IPS-20b (cell line): ENCODE results near the gene EFTUD2.

Experiments
- H3K27ac ChIP-seq: one replicate; pipeline ENCODE4 v1.5.1; 2013; ENCODE audit warnings: low read length
- H3K27me3 ChIP-seq: 2 replicates; pipeline ENCODE4 v1.6.1; 2013; ENCODE audit warnings: mild to moderate bottlenecking, low read length, inconsistent platforms; ENCODE audit not compliant: insufficient read depth
- H3K36me3 ChIP-seq: 2 replicates; pipeline ENCODE4 v1.6.1; 2013; ENCODE audit warnings: low read depth, mild to moderate bottlenecking, inconsistent platforms, low read length, moderate library complexity; ENCODE audit not compliant: insufficient read depth
- H3K4me1 ChIP-seq: 2 replicates; pipeline ENCODE4 v1.6.1; 2013; ENCODE audit warnings: mild to moderate bottlenecking, control low read depth, inconsistent platforms, low read length, moderate library complexity; ENCODE audit not compliant: insufficient read depth
- H3K4me3 ChIP-seq: 2 replicates; pipeline ENCODE4 v1.5.1; 2013; ENCODE audit warnings: mild to moderate bottlenecking, low read length, inconsistent platforms
- H3K9ac ChIP-seq: 2 replicates; pipeline ENCODE4 v1.6.1; 2013; ENCODE audit warnings: low read depth, mild to moderate bottlenecking, inconsistent platforms, low read length, moderate library complexity
- H3K9me3 ChIP-seq: 2 replicates; pipeline ENCODE4 v1.6.1; 2013; ENCODE audit warnings: mild to moderate bottlenecking, low read depth, low read length, inconsistent platforms; ENCODE audit not compliant: insufficient read depth

The EFTUD2 gene

GRCh38 chr17:44915862-44916780, 16.9 kb upstream of the EFTUD2 start:
- peaks cover 46% of the 10 kb centered on the region for H3K27me3 ChIP-seq
- no peak overlapping the region for H3K27ac ChIP-seq
- H3K36me3 ChIP-seq, result no peaks in the 10 kb centered on the region
- no peaks in the 10 kb centered on the region for H3K9me3 ChIP-seq
- H3K4me1 ChIP-seq, result peaks cover 6% of the 10 kb centered on the region; the same call in 1 of the 2 replicates
- H3K9ac ChIP-seq, result no peak overlapping the region
- no peak overlapping the region for H3K4me3 ChIP-seq

- Histone ChIP-seq H3K9me3 (no peaks in the 10 kb centered on the region), H3K36me3 (no peaks in the 10 kb centered on the region), H3K9ac (no peak within 1 kb of the TSS), H3K4me1 (peaks cover 2% of the 10 kb centered on the region; the same call in 1 of the 2 replicates), H3K4me3 (no peak within 1 kb of the TSS), H3K27me3 (peaks cover 46% of the 10 kb centered on the region), H3K27ac (no peak within 1 kb of the TSS)
These were observed 16.1 kb upstream of the EFTUD2 start, which contains the start of gene GFAP for GRCh38 chr17:44915321-44915726. GFAP (minus strand) TSS chr17:44915500; CDS start chr17:44915486, 14 bp downstream.

GRCh38 chr17:44914698-44915271, 15.5 kb upstream of the EFTUD2 start:
- H3K9ac ChIP-seq, result no peak overlapping the region
- no peaks in the 10 kb centered on the region for H3K36me3 ChIP-seq
- no peaks in the 10 kb centered on the region for H3K4me1 ChIP-seq
- peaks cover 47% of the 10 kb centered on the region for H3K27me3 ChIP-seq
- no peak overlapping the region for H3K4me3 ChIP-seq
- no peaks in the 10 kb centered on the region for H3K9me3 ChIP-seq
- H3K27ac ChIP-seq, result no peak overlapping the region

- peaks cover 47% of the 10 kb centered on the region for H3K27me3 ChIP-seq
- H3K4me1 ChIP-seq, result no peaks in the 10 kb centered on the region
- no peak overlapping the region for H3K4me3 ChIP-seq
- no peak overlapping the region for H3K9ac ChIP-seq
- no peak overlapping the region for H3K27ac ChIP-seq
- H3K9me3 ChIP-seq, result no peaks in the 10 kb centered on the region
- no peaks in the 10 kb centered on the region for H3K36me3 ChIP-seq
These were observed 14.9 kb upstream of the EFTUD2 start for GRCh38 chr17:44914148-44914547.

- H3K4me1 ChIP-seq, result no peaks in the 10 kb centered on the region
- no peaks in the 10 kb centered on the region for H3K9me3 ChIP-seq
- H3K4me3 ChIP-seq, result no peak overlapping the region
- no peak overlapping the region for H3K9ac ChIP-seq
- H3K36me3 ChIP-seq, result no peaks in the 10 kb centered on the region
- peaks cover 47% of the 10 kb centered on the region for H3K27me3 ChIP-seq
- H3K27ac ChIP-seq, result no peak overlapping the region
These were observed 14.4 kb upstream of the EFTUD2 start for GRCh38 chr17:44913676-44914075.

- Histone ChIP-seq H3K4me3 (no peak overlapping the region), H3K27ac (no peak overlapping the region), H3K27me3 (peaks cover 47% of the 10 kb centered on the region), H3K9me3 (no peaks in the 10 kb centered on the region), H3K4me1 (no peaks in the 10 kb centered on the region), H3K9ac (no peak overlapping the region), H3K36me3 (no peaks in the 10 kb centered on the region)
These were observed 13.7 kb upstream of the EFTUD2 start for GRCh38 chr17:44912763-44913544.

- Histone ChIP-seq H3K36me3 (no peaks in the 10 kb centered on the region), H3K27me3 (peaks cover 47% of the 10 kb centered on the region), H3K9ac (no peak overlapping the region), H3K9me3 (no peaks in the 10 kb centered on the region), H3K4me3 (peak overlapping the region; percentile 60; the same call in 1 of the 2 replicates), H3K4me1 (no peaks in the 10 kb centered on the region; the same call in 1 of the 2 replicates), H3K27ac (no peak overlapping the region)
These were observed 12.1 kb upstream of the EFTUD2 start for GRCh38 chr17:44911133-44912001.

- Histone ChIP-seq H3K27ac (no peak overlapping the region), H3K9ac (no peak overlapping the region), H3K27me3 (peaks cover 47% of the 10 kb centered on the region), H3K4me1 (peaks cover 4% of the 10 kb centered on the region; the same call in 1 of the 2 replicates), H3K9me3 (no peaks in the 10 kb centered on the region), H3K4me3 (peak overlapping the region; percentile 60; the same call in 1 of the 2 replicates), H3K36me3 (no peaks in the 10 kb centered on the region)
These were observed 11.2 kb upstream of the EFTUD2 start for GRCh38 chr17:44910231-44911106.

GRCh38 chr17:44909681-44910144, 10.5 kb upstream of the EFTUD2 start:
- peaks cover 44% of the 10 kb centered on the region for H3K27me3 ChIP-seq
- H3K9me3 ChIP-seq, result no peaks in the 10 kb centered on the region
- no peak overlapping the region for H3K9ac ChIP-seq
- H3K36me3 ChIP-seq, result no peaks in the 10 kb centered on the region
- peaks cover 4% of the 10 kb centered on the region; the same call in 1 of the 2 replicates for H3K4me1 ChIP-seq
- H3K27ac ChIP-seq, result no peak overlapping the region
- H3K4me3 ChIP-seq, result no peak overlapping the region

- Histone ChIP-seq H3K27me3 (peaks cover 35% of the 10 kb centered on the region), H3K4me3 (no peak overlapping the region), H3K9me3 (no peaks in the 10 kb centered on the region), H3K4me1 (peaks cover 4% of the 10 kb centered on the region; the same call in 1 of the 2 replicates), H3K27ac (no peak overlapping the region), H3K36me3 (no peaks in the 10 kb centered on the region), H3K9ac (no peak overlapping the region)
These were observed 9.6 kb upstream of the EFTUD2 start for GRCh38 chr17:44908761-44909326.
